ENCODE measurements around the gene GDPGP1. TPM values are rescaled to one million over a fixed set of nuclear protein-coding genes. Genes with fewer than 3 reads are reported as not detected.
A peak's percentile ranks its signal among the peaks of the same experiment; 100 is the strongest.

GDPGP1 gene
- total RNA-seq, 4 donors from 2014 or later = 7.1 to 28.1 (median 13.6) TPM

- intact Hi-C loops (cut with DNase I) = no loop called here
- DNase-seq = peak; percentile 52 to 68
Observed at GRCh38 chr15:90192961-90193786, 40.8 kb upstream of the GDPGP1 start.

GRCh38 chr15:90194655-90195054 is 39.4 kb upstream of the GDPGP1 start:
- Histone ChIP-seq H3K4me1 (peaks cover 42 to 50% of the 10 kb centered on the region in 2 donors), H3K4me3 (replicated peaks in 1 of 3) (no peak overlapping the region), H3K36me3 (no peaks in the 10 kb centered on the region), H3K27me3 (no peaks in the 10 kb centered on the region), H3K27ac (peak overlapping the region in 1 of 3 donors; percentile 80), H3K9me3 (no peaks in the 10 kb centered on the region)
- intact Hi-C loops (cut with DNase I) = no loop called here
- no peak for DNase-seq
- TF ChIP-seq POLR2A (IDR thresholded peaks at IDR 0.05) (no peak), CTCF (IDR thresholded peaks at IDR 0.05) (no peak)
- WGBS, 2 donors = 92% methylated on average over 2 of the region's 2 CpGs

More at GRCh38 chr15:90192961-90193786, 40.8 kb upstream of the GDPGP1 start:
- TF ChIP-seq POLR2A (IDR thresholded peaks at IDR 0.05) = no peak
- TF ChIP-seq CTCF (IDR thresholded peaks at IDR 0.05) = no peak
- Histone ChIP-seq H3K27ac (peak overlapping the region; percentile 73 to 86 (median 80)), H3K27me3 (no peaks in the 10 kb centered on the region), H3K9me3 (no peaks in the 10 kb centered on the region), H3K36me3 (no peaks in the 10 kb centered on the region), H3K4me1 (peaks cover 43 to 58% of the 10 kb centered on the region in 2 donors), H3K4me3 (replicated peaks in 1 of 3) (no peak overlapping the region)
- WGBS, 2 donors = 48 to 62% methylated on average over 16 of the region's 16 CpGs

GRCh38 chr15:90200534-90201129 is 33.4 kb upstream of the GDPGP1 start:
- DNase-seq = peak in 1 of 2 donors; percentile 35
- Histone ChIP-seq H3K4me1 (peaks cover 28 to 35% of the 10 kb centered on the region in 2 donors), H3K9me3 (no peaks in the 10 kb centered on the region), H3K27me3 (no peaks in the 10 kb centered on the region), H3K36me3 (no peaks in the 10 kb centered on the region), H3K27ac (peak overlapping the region; percentile 77 to 95 (median 93)), H3K4me3 (replicated peaks in 1 of 3) (peak overlapping the region; percentile 54 to 93 (median 89))
- 24% methylated on average over 14 to 16 of the region's 24 CpGs for WGBS, 2 donors
- TF ChIP-seq POLR2A (IDR thresholded peaks at IDR 0.05) = no peak
- no peak for TF ChIP-seq CTCF (IDR thresholded peaks at IDR 0.05)
- intact Hi-C loops (cut with DNase I) = no loop called here

- 0 to 1% methylated on average over 9 to 25 of the region's 88 CpGs for WGBS, 2 donors
- Histone ChIP-seq H3K27ac (peak within 1 kb of the TSS; percentile 77 to 95 (median 93)), H3K4me3 (replicated peaks in 1 of 3) (peak within 1 kb of the TSS; percentile 54 to 93 (median 89)), H3K4me1 (peaks cover 28 to 35% of the 10 kb centered on the region in 2 donors), H3K9me3 (no peaks in the 10 kb centered on the region), H3K27me3 (no peaks in the 10 kb centered on the region), H3K36me3 (no peaks in the 10 kb centered on the region)
- intact Hi-C loops (cut with DNase I) = no loop called here
- TF ChIP-seq CTCF (IDR thresholded peaks at IDR 0.05) (peak in 1 of 6 experiments; percentile 13), POLR2A (IDR thresholded peaks at IDR 0.05) (peak in 1 of 2 donors; percentile 79)
- DNase-seq = peak; percentile 83 to 86
Observed at GRCh38 chr15:90201130-90201943, 32.7 kb upstream of the GDPGP1 start, which contains the start of gene SEMA4B. Gene SEMA4B (plus strand): TSS chr15:90201330. CDS start chr15:90201579, 249 bp downstream.

Data from thyroid gland (tissue), 4 donors.